Adrenal gland (tissue), 12 donors: ENCODE results near the gene MVB12B. TPM values are rescaled to one million over a fixed set of nuclear protein-coding genes. Genes with fewer than 3 reads are reported as not detected.

Experiments used
- DNase-seq, 7 donors: peaks; one replicate each; pipeline ENCODE4 v3.0.0-alpha.2; 2019 to 2020
- H3K27ac ChIP-seq, 5 donors: fragments of 200-600 bp; sonication (generic) in 4 of 5; 1 replicate in 3 of 5; 2 replicates in 2 of 5; pipeline versions ENCODE4 v1.5.1 to v1.8.0; 2016 to 2020; ENCODE audit warnings: mild to moderate bottlenecking in 1 of 5
- H3K27me3 ChIP-seq: fragments of 200-600 bp; 2 replicates; pipeline ENCODE4 v1.8.0; 2021
- H3K36me3 ChIP-seq, 2 donors: fragments of 200-600 bp; replicated peaks in 1 of 2; 1 replicate in 1 of 2; 2 replicates in 1 of 2; pipeline versions ENCODE4 v1.5.1 to v1.8.0; 2018 to 2022
- H3K4me1 ChIP-seq, 2 donors: fragments of 200-600 bp; replicated peaks in 1 of 2; 1 replicate in 1 of 2; 2 replicates in 1 of 2; pipeline versions ENCODE4 v1.5.1 to v1.8.0; 2018 to 2021
- H3K4me3 ChIP-seq, 4 donors: fragments of 200-600 bp; sonication (generic) in 3 of 4; one replicate each; pipeline ENCODE4 v1.5.1; 2016 to 2018
- H3K9me3 ChIP-seq, 3 donors: fragments of 200-600 bp; sonication (generic) in 1 of 3; replicated peaks in 1 of 3; 1 replicate in 2 of 3; 2 replicates in 1 of 3; pipeline versions ENCODE4 v1.5.1 to v1.8.0; 2016 to 2021
- CTCF ChIP-seq, 6 experiments: fragments of 450-650 bp in 4 of 6; fragments of 200-600 bp in 2 of 6; sonication (generic) in 1 of 6; IDR thresholded peaks; 1 replicate in 5 of 6; 2 replicates in 1 of 6; pipeline versions ENCODE4 v1.5.1 to v1.8.0; 2016 to 2021; ENCODE audit warnings: antibody characterized with exemption in 6 of 6, mild to moderate bottlenecking in 2 of 6, moderate library complexity in 1 of 6
- POLR2A ChIP-seq, 2 donors: fragments of 450-650 bp; IDR thresholded peaks; one replicate each; pipeline ENCODE4 v1.6.1; 2017; ENCODE audit warnings: antibody characterized with exemption in 2 of 2, mild to moderate bottlenecking in 2 of 2, moderate library complexity in 1 of 2
- WGBS, 4 donors: extraction: QIAGEN DNeasy Blood & Tissue Kit in 2 of 4; methylation state at CpG; one replicate each; pipeline versions ENCODE4 v1.1.5 to v1.1.7; 2013 to 2017; 5-methylcytosine and 5-hydroxymethylcytosine counted together
- intact Hi-C, 2 donors: fragments of 100-400 bp; cut with DNase I; formaldehyde crosslinking; loops; one replicate each; pipeline versions ENCODE4 v1.14.1 to v1.15.0; 2022 to 2023
- polyA plus RNA-seq, 3 donors: library from polyadenylated mRNA; stranded (reverse); fragments of 200-250 nt in 2 of 3; fragments of 350-450 nt in 1 of 3; fragmentation: Illumina TruSeq in 1 of 3; extraction: RNeasy Lipid Tissue Mini Kit (QIAGEN cat#74804) in 1 of 3; gene quantifications; one replicate each; pipeline ENCODE4 v1.2.3, GENCODE V29; 2013 to 2014
- total RNA-seq, 9 donors: library from RNA; depleted of rRNA in 4 of 9; stranded (reverse); fragments of >200 nt in 4 of 9; fragments of 120-200 nt in 1 of 9; fragmentation: NEBNext Ultra II Directional in 1 of 9; extraction: Animal tissue kit (Norgen Biotek cat#: 25700) in 1 of 9; gene quantifications; one replicate each; pipeline versions ENCODE4 v1.1.0 to v1.2.4, GENCODE V29; 2013 to 2023
- donor health status: healthy with polysubstance abuse.
- donor health status: Bipolar disorder and iron deficiency.
- donor health status: DM: yes; HTN: yes; CAD: no.
- donor health status: DM: no; HTN: no; CAD: no.
- donor health status: DM: no; HTN: no; CAD: no.
- donor health status: DM: yes; HTN: yes; CAD: no.

The MVB12B gene
- total and polyA plus RNA-seq, 12 donors, result 3.7 to 20.5 (median 12.8) TPM

- TF ChIP-seq CTCF (IDR thresholded peaks at IDR 0.05) (no peak), POLR2A (IDR thresholded peaks at IDR 0.05) (no peak)
- Histone ChIP-seq H3K4me1 (peaks cover 0 to 10% of the 10 kb centered on the region in 2 donors), H3K27me3 (no peaks in the 10 kb centered on the region), H3K27ac (no peak overlapping the region), H3K4me3 (no peak overlapping the region), H3K36me3 (no peaks in the 10 kb centered on the region), H3K9me3 (no peaks in the 10 kb centered on the region)
- WGBS, 4 donors, result 73 to 83% (median 78%) methylated on average over 15 to 16 of the region's 16 CpGs
- intact Hi-C loops, result no loop called here
- DNase-seq, result peak in 2 of 7 donors; percentile 4 to 36
Measured at GRCh38 chr9:126439883-126440653, 113.4 kb downstream of the MVB12B start.

GRCh38 chr9:126440940-126441339, 114.3 kb downstream of the MVB12B start:
- Histone ChIP-seq H3K27ac (no peak overlapping the region), H3K36me3 (no peaks in the 10 kb centered on the region), H3K27me3 (no peaks in the 10 kb centered on the region), H3K4me3 (no peak overlapping the region), H3K4me1 (peaks cover 0 to 10% of the 10 kb centered on the region in 2 donors), H3K9me3 (no peaks in the 10 kb centered on the region)
- WGBS, 4 donors, result 76 to 88% (median 87%) methylated on average over 11 of the region's 11 CpGs
- DNase-seq, result peak in 2 of 7 donors; percentile 19 to 61
- no peak for TF ChIP-seq POLR2A (IDR thresholded peaks at IDR 0.05)
- intact Hi-C loops, result no loop called here

GRCh38 chr9:126442636-126443035, 116.0 kb downstream of the MVB12B start:
- WGBS, 4 donors, result 83 to 94% (median 89%) methylated on average over 3 of the region's 3 CpGs
- intact Hi-C loops, result no loop called here

GRCh38 chr9:126443144-126443543, 116.5 kb downstream of the MVB12B start:
- DNase-seq, result no peak

More at GRCh38 chr9:126442636-126443035, 116.0 kb downstream of the MVB12B start:
- Histone ChIP-seq H3K27ac (no peak overlapping the region), H3K9me3 (no peaks in the 10 kb centered on the region), H3K36me3 (no peaks in the 10 kb centered on the region), H3K4me3 (no peak overlapping the region), H3K4me1 (peaks cover 0 to 10% of the 10 kb centered on the region in 2 donors), H3K27me3 (no peaks in the 10 kb centered on the region)
- TF ChIP-seq POLR2A (IDR thresholded peaks at IDR 0.05), result no peak
- no peak for TF ChIP-seq CTCF (IDR thresholded peaks at IDR 0.05)
- DNase-seq, result no peak

More at GRCh38 chr9:126443144-126443543, 116.5 kb downstream of the MVB12B start:
- H3K4me3 ChIP-seq, result no peak overlapping the region
- H3K4me1 ChIP-seq, result peaks cover 0 to 10% of the 10 kb centered on the region in 2 donors
- no peak for TF ChIP-seq CTCF (IDR thresholded peaks at IDR 0.05)
- no peak for TF ChIP-seq POLR2A (IDR thresholded peaks at IDR 0.05)
- no peaks in the 10 kb centered on the region for H3K36me3 ChIP-seq
- H3K27ac ChIP-seq, result no peak overlapping the region
- 70 to 93% (median 75%) methylated on average over 3 of the region's 3 CpGs for WGBS, 4 donors
- H3K9me3 ChIP-seq, result no peaks in the 10 kb centered on the region
- intact Hi-C loops, result no loop called here
- no peaks in the 10 kb centered on the region for H3K27me3 ChIP-seq
